Stimulated activated CD4-positive, alpha-beta T cell treated with anti-CD3 and anti-CD28 coated beads, Interleukin-4, amount 100 ng/mL, for 24 hours (primary cell): ENCODE data around the gene STAM.

Experiments
- DNase-seq: peaks from one replicate; pipeline ENCODE4 v3.0.0-alpha.2; 2020

Gene STAM

DNA sequence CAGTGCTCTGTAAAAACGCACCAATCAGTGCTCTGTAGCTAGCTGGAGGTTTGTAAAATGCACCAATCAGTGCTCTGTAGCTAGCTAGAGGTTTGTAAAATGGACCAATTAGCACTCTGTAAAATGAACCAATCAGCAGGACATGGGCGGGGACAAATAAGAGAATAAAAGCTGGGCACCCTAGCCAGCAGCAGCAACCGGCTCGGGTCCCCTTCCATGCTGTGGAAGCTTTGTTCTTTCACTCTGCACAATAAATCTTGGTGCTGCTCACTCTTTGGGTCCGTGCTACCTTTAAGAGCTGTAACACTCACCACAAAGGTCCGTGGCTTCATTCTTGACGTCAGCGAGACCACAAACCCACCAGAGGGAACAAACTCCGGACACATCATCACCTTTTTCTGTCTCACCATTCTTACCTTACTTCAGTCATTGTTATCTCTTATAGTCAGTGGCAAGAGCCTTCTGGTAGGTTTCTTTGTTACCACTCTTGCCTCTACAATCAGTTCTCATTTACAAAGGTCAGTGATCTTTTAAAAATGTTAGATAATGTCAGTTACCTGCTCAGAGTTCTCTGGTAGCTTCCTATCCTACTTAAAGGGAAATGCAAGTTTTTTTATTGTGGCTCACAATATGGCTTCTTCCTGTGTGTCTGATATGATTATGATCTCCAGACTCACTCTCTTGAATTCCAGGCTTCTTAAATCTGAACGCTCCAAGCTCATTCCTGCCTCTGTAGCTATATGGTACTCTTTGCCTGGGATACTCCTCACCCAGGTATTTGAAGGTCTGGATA is 4.5 kb downstream of the STAM start:
- DNase-seq, result peak; percentile 28

DNA sequence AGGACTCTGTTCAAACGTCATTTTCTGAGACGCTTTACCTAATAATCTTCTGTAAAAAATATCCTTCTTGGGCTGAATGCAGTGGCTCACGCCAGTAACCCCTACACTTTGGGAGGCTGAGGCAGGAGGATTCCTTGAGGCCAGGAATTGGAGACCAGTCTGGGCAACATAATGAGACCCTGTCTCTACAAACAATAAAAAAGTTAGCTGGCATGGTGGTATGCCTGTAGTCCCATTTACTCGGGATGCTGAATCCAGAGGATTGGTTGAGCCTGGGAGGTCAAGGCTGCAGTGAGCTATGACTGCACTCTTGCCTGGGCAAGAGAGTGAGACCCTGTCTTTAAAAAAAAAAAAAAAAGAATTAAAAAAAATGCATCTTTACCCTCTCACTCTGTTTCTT is 5.1 kb downstream of the STAM start:
- DNase-seq, result no peak

DNA sequence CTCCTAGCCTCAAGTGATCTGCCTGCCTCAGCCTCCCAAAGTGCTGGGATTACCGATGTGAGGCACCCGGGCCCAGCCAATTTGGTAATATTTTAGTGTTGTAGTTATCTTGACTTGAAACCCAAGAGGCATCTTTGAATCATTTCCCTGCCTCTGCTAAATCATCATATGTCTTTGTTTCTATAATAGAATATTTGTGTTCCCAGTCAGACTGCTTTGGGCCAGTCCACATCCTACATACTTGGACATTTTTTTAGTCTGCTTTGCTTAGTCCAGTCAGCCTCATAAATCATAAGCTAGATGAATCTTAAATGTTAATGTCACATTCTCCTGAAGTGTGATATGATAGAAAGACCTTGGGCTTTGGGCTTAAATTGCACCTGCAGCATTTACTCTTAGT is 5.9 kb downstream of the STAM start:
- no peak for DNase-seq

- DNase-seq, result no peak
These were observed 6.5 kb downstream of the STAM start for GRCh38 chr10:17650416-17650815.

DNA sequence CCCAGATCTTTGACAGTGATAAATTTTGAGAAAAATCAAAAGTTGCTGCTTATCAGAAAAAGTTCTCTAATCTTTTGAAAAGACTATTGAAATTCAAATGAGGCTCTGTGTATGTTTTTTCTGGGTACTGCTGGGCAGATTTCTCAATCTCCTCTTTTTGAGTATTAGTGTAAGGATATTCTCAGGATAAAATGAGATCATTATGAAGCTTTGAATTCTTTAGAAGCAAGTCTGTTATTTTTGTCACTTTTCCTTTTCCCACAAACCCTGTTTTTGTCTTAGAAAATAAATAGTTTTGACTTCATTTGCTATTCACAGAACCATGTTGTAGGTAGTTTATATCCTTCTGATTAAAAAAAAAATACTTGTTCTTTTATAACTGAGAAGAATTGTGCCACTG is 7.9 kb downstream of the STAM start:
- DNase-seq, result no peak

DNA sequence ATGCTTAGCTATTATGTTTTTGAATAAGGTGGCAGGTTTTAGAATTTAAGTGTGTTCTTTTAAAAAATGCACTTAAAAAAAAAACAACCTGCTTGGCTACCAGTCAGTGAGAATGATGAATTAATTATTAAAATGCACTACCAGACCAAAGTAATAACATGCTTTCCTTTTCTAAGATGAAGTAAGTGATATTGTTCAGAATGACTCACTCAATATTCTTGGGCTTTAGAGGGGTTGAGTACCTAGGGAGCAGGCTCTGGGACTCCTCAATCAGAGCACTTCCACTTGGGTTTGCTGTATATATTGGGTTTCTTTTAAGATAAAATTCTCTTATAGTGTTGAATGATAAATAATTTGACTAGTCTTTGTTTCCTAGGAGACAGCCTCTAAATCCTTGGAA is 8.6 kb downstream of the STAM start:
- DNase-seq, result no peak

- DNase-seq, result no peak
These were observed 11.1 kb downstream of the STAM start for GRCh38 chr10:17655009-17655408.

- DNase-seq, result no peak
These were observed 11.7 kb downstream of the STAM start for GRCh38 chr10:17655567-17656146.

GRCh38 chr10:17657103-17657500 is 13.2 kb downstream of the STAM start:
- DNase-seq, result no peak

GRCh38 chr10:17659365-17659764 is 15.4 kb downstream of the STAM start:
- no peak for DNase-seq

- DNase-seq, result no peak
These were observed 17.0 kb downstream of the STAM start for GRCh38 chr10:17660921-17661320.

DNA sequence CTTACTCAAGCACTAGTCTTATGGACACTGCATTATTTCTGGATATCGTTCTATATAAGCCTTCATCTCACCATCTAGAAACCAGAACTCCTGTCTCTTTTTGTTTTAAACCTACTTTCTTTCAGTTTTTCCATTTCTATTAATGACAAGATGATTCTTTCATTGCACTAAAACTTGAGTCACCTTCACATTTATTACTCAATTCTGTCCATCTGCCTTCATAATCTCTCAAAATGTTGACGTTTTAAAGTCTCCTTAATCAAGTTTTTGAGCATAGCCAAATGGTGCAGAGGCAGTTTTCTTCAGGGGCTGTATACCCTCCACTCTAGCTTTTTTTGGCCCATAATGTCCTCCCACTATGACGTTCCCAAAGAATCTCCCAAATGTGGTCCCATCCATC is 17.6 kb downstream of the STAM start:
- no peak for DNase-seq

- no peak for DNase-seq
These were observed 18.5 kb downstream of the STAM start for GRCh38 chr10:17662193-17663138.

DNA sequence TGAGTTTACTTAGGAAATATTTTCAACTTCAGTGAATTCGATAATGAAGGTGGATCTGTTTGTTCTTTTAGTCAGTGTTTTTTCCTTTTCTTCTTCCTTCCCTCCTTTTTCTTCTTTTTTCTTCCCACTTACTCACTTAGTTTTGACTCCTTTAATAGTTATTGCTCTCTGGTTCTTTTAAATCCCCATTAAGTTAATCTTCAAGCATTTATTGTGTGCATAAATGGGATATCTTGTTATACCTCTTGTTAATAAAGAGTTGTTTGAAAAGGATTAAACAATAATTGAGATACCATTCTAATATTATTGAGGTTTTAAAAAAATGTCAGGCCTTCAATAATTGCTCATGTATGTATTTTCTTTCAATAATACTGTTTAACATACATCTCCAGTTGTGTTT is 19.5 kb downstream of the STAM start:
- no peak for DNase-seq

DNA sequence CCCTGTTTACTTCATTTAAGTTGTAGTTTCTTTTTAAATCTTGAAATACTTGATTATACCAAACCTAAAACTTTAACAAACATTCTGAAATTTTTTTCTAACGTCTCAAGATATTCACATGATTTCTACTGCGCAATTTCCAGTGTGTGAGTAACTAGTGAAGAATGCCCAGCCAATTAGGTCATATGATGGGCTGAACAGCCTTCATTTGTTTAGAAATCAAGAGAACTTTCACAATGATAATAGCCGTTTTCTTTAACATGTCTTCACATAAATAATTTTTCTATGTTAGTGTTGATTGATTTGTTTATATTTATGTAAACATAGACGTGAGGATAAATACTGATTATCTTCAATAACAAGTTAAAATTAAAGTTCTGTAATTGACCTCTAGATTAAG is 21.8 kb downstream of the STAM start:
- DNase-seq, result no peak

GRCh38 chr10:17668435-17669184 is 24.7 kb downstream of the STAM start:
- no peak for DNase-seq

- peak; percentile 54 for DNase-seq
These were observed 25.4 kb downstream of the STAM start for GRCh38 chr10:17669185-17669872.

DNA sequence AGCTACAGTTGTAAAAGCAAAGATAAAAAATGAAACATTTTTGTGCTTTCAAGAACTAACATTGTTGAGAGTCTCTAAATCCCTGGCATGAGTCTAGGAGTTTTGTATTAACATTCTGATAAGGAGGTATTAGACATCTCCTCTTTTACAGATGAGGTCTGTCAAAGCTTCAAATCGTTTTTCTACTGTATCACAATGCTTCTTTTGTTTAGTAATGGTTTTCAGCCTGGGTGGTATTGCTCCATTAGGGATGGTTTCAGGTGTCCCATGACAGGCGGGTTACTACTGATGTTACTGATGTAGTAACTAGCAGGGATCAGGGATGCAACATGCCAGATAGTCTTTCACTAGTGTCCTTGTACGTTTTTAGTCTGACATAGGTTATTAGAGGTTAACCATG is 27.4 kb downstream of the STAM start:
- DNase-seq, result no peak

DNA sequence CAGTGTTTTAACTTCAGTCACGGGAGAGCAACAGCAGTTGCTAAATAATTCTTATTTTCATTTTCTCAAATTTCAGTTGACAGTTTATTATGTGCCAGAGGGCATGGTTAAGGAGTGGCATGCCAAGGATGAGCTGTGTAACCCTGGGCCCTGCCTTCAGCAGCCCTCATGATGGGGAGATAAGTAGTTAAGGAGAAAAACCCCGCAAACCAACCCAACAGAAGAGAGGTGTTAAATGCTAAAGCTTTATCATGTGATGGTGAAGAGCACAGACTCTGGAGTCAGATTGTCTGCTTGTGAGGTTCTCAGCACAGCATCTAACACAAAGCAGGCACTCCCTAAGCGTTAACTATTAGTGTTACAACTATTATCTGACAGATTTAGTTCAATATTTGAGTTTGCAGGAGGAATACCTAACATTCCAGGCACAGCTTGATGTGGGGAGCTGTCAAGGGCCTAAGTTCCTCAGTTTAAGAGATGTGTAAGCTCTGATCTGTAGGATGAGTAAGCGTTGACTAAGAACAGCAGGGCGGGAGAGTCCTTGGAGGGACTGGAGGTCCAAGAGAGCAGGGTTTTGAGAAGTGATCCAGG is 29.6 kb downstream of the STAM start:
- no peak for DNase-seq

DNA sequence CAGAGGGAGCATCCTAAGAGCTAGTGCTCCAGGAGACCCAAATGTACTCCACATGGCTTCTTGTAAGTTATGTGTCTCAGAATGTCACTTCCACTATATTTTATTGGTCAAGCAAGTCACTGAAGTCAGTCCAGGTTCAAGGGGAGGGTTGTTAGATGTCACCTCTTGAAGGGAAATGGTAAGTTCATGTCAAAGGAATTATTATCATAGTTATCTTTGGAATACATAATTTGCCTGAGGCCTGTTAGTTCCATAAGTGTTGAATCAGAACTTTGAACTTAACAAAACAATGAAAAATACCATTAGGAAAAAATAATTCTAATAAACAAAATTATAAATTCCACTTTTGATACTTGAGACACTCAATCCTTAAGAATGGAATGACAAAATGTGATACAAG is 30.6 kb downstream of the STAM start:
- DNase-seq, result no peak

GRCh38 chr10:17675638-17676037 is 31.7 kb downstream of the STAM start:
- no peak for DNase-seq

DNA sequence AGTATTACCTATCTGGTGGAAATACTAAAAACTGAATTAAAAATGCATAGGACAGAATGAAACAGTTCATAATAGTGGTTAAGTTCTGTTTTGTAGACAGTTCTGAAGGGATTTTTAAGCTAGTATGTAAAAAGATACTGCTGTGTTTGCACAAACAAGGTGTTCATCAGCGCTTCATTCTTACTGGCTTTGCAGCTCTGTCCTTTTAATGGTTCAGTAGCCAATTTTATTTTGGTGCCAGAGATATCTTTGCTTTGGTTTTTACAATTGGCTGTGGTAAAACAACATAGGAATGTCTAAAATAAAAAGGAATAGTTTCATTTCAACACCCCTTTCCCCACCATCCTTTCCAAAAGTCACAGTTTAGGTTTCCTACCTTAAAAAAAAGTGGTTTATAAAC is 33.0 kb downstream of the STAM start:
- no peak for DNase-seq
